ENCODE measurements around the gene ZNF331. TPM values are rescaled to one million over a fixed set of nuclear protein-coding genes. Genes with fewer than 3 reads are reported as not detected.
"Not testable (repeated sequence)": the region's sequence is repeated elsewhere in the genome, so short reads cannot be mapped to it uniquely, and the experiment has no call there.

The ZNF331 gene
- total RNA-seq, result 14.5 TPM
- polyA plus RNA-seq (ENCODE audit: insufficient read depth in 1 of 8, insufficient read length in 8 of 8, low replicate concordance in 1 of 8), result 10 to 100 TPM in 7 of 8 donors, 1 to 10 TPM in 1; 8.7 to 16.7 (median 13.2) TPM
- long read RNA-seq, donor 1, full-length matches to known transcripts, result 4 of 4 reads
- long read RNA-seq, donor 1, partial matches to known transcripts, result 0 of 4 reads
- long read RNA-seq, donor 1, other reads (novel, unspliced or antisense), result 0 of 4 reads
- long read RNA-seq, donor 2, full-length matches to known transcripts, result 1 of 1 reads
- long read RNA-seq, donor 2, partial matches to known transcripts, result 0 of 1 reads
- long read RNA-seq, donor 2, other reads (novel, unspliced or antisense), result 0 of 1 reads
- long read RNA-seq, donor 3, full-length matches to known transcripts, result 4 of 4 reads
- long read RNA-seq, donor 3, partial matches to known transcripts, result 0 of 4 reads
- long read RNA-seq, donor 3, other reads (novel, unspliced or antisense), result 0 of 4 reads
- long read RNA-seq, donor 4, full-length matches to known transcripts, result 3 of 3 reads
- long read RNA-seq, donor 4, partial matches to known transcripts, result 0 of 3 reads
- long read RNA-seq, donor 4, other reads (novel, unspliced or antisense), result 0 of 3 reads
- long read RNA-seq, donor 5, full-length matches to known transcripts, result 4 of 4 reads
- long read RNA-seq, donor 5, partial matches to known transcripts, result 0 of 4 reads
- long read RNA-seq, donor 5, other reads (novel, unspliced or antisense), result 0 of 4 reads
- long read RNA-seq, donor 6, partial matches to known transcripts, result 0 of 5 reads
- long read RNA-seq, donor 6, other reads (novel, unspliced or antisense), result 0 of 5 reads
- long read RNA-seq, donor 7, partial matches to known transcripts, result 0 of 4 reads
- long read RNA-seq, donor 7, other reads (novel, unspliced or antisense), result 0 of 4 reads
- long read RNA-seq, donor 8, partial matches to known transcripts, result 0 of 4 reads
- long read RNA-seq, donor 8, other reads (novel, unspliced or antisense), result 0 of 4 reads
- long read RNA-seq, donor 9, result 0 reads
- long read RNA-seq, donor 10, partial matches to known transcripts, result 0 of 4 reads
- long read RNA-seq, donor 10, other reads (novel, unspliced or antisense), result 0 of 4 reads
- long read RNA-seq, donor 11, transcript ZNF331-202 (6 exons, 2,248 nt), result major isoform, 5 of 8 reads
- long read RNA-seq, donor 11, partial matches to known transcripts, result 0 of 8 reads
- long read RNA-seq, donor 11, other reads (novel, unspliced or antisense), result 0 of 8 reads

GRCh38 chr19:53537521-53538377 lies at the start of gene ZNF331:
TSS of gene ZNF331 (plus strand) at chr19:53538145. CDS start at chr19:53569377, 31,232 bp downstream.
- Histone ChIP-seq H3K27ac (ENCODE audit: low read length) (peak within 1 kb of the TSS; percentile 83), H3K36me3 (ENCODE audit: control insufficient read depth, insufficient read depth, low read length) (peaks cover 12% of the 10 kb centered on the region), H3K9me3 (replicated peaks; ENCODE audit: control insufficient read depth, low read depth, low read length) (no peaks in the 10 kb centered on the region), H3K4me1 (ENCODE audit: control insufficient read depth, insufficient read depth, low read length) (peaks cover 2% of the 10 kb centered on the region), H3K27me3 (ENCODE audit: control insufficient read depth, insufficient read depth, low read length) (no peaks in the 10 kb centered on the region), H3K4me3 (ENCODE audit: low read length) (peak within 1 kb of the TSS; percentile 80)
- WGBS (ENCODE audit: insufficient coverage), result 45% methylated on average over 76 of the region's 81 CpGs
- DNase-seq, result peak; percentile 87

DNA sequence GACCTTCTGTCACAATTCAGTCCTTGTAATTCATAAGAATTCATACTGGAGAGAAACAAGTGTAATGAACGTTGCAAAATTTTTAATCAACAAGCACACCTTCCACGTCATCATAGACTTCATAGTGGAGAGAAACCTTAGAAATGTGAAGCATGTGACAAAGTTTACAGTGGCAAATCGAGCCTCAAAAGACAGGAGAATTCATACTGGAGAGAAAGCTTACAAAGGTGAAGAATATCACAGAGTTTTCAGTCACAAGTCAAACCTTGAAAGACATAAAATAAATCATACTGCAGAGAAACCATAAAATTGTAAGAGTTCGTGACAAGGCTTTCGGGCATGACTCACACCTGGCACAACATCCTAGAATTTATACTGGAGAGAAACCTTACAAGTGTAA lies 45.8 kb upstream of the ZNF331 start:
- no peaks in the 10 kb centered on the region for H3K27me3 ChIP-seq (ENCODE audit: control insufficient read depth, insufficient read depth, low read length)
- H3K36me3 ChIP-seq (ENCODE audit: control insufficient read depth, insufficient read depth, low read length), result peaks cover 15% of the 10 kb centered on the region
- H3K4me3 ChIP-seq (ENCODE audit: low read length), result no peak overlapping the region
- H3K9me3 ChIP-seq (replicated peaks; ENCODE audit: control insufficient read depth, low read depth, low read length), result peaks cover 17% of the 10 kb centered on the region
- WGBS (ENCODE audit: insufficient coverage), result no CpG with 5 or more reads among the region's 5 CpGs
- H3K4me1 ChIP-seq (ENCODE audit: control insufficient read depth, insufficient read depth, low read length), result no peaks in the 10 kb centered on the region
- no peak overlapping the region for H3K27ac ChIP-seq (ENCODE audit: low read length)
- no peak for DNase-seq

GRCh38 chr19:53497311-53498023 lies 40.5 kb upstream of the ZNF331 start:
- not testable (repeated sequence) for H3K4me1 ChIP-seq (ENCODE audit: control insufficient read depth, insufficient read depth, low read length); H3K27ac ChIP-seq (ENCODE audit: low read length); H3K36me3 ChIP-seq (ENCODE audit: control insufficient read depth, insufficient read depth, low read length); H3K9me3 ChIP-seq (replicated peaks; ENCODE audit: control insufficient read depth, low read depth, low read length); DNase-seq; H3K4me3 ChIP-seq (ENCODE audit: low read length); H3K27me3 ChIP-seq (ENCODE audit: control insufficient read depth, insufficient read depth, low read length)
- 59% methylated on average over 3 of the region's 11 CpGs for WGBS (ENCODE audit: insufficient coverage)

- not testable (repeated sequence) for DNase-seq; H3K4me1 ChIP-seq (ENCODE audit: control insufficient read depth, insufficient read depth, low read length); H3K9me3 ChIP-seq (replicated peaks; ENCODE audit: control insufficient read depth, low read depth, low read length); H3K4me3 ChIP-seq (ENCODE audit: low read length); H3K36me3 ChIP-seq (ENCODE audit: control insufficient read depth, insufficient read depth, low read length); H3K27ac ChIP-seq (ENCODE audit: low read length); H3K27me3 ChIP-seq (ENCODE audit: control insufficient read depth, insufficient read depth, low read length)
- WGBS (ENCODE audit: insufficient coverage), result 63% methylated on average over 2 of the region's 4 CpGs
These were observed 39.9 kb upstream of the ZNF331 start for GRCh38 chr19:53498024-53498395.

GRCh38 chr19:53503151-53503550 lies 34.8 kb upstream of the ZNF331 start:
- H3K27ac ChIP-seq (ENCODE audit: low read length); H3K4me3 ChIP-seq (ENCODE audit: low read length); H3K9me3 ChIP-seq (replicated peaks; ENCODE audit: control insufficient read depth, low read depth, low read length); H3K4me1 ChIP-seq (ENCODE audit: control insufficient read depth, insufficient read depth, low read length); H3K27me3 ChIP-seq (ENCODE audit: control insufficient read depth, insufficient read depth, low read length); H3K36me3 ChIP-seq (ENCODE audit: control insufficient read depth, insufficient read depth, low read length); DNase-seq: not testable (repeated sequence)
- WGBS (ENCODE audit: insufficient coverage), result 90% methylated on average over 2 of the region's 7 CpGs

DNA sequence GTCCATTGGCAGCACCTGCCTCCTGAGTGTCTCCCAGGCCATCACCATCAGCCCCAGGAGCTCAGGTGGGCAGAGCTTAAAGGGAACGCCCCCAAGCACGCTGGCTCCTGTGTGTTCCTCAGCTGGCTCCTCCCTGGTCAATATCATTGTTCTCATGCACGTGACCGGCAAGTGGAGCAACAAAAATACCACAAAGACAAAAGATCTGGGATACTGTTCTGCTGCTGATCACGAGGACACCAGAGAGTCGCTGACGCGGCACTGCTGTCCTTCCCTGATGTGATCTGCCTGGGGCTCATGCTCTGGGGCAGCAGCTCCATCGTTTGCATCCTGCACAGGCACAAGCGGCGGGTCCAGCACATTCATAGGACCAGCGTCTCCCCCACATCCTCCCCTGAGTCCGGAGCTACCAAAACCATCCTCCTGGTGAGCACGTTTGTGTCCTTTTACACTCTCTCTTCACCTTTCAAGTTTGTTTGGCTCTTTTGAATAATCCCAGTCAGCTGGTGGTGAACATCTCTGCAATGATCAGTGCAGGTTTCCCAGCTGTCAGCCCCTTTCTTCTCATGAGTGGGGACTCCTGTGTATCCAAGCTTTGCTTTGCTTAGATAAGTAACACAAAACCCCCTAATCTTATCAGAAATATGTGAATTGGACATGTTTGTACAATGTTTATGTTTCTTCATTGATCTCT lies 34.1 kb upstream of the ZNF331 start:
- not testable (repeated sequence) for H3K27me3 ChIP-seq (ENCODE audit: control insufficient read depth, insufficient read depth, low read length)

GRCh38 chr19:53504365-53504703 lies 33.6 kb upstream of the ZNF331 start:
- not testable (repeated sequence) for H3K27me3 ChIP-seq (ENCODE audit: control insufficient read depth, insufficient read depth, low read length); H3K9me3 ChIP-seq (replicated peaks; ENCODE audit: control insufficient read depth, low read depth, low read length); H3K27ac ChIP-seq (ENCODE audit: low read length); H3K4me1 ChIP-seq (ENCODE audit: control insufficient read depth, insufficient read depth, low read length); H3K36me3 ChIP-seq (ENCODE audit: control insufficient read depth, insufficient read depth, low read length)
- DNase-seq, result peak; percentile 64
- H3K4me3 ChIP-seq (ENCODE audit: low read length), result peak overlapping the region; percentile 8
- WGBS (ENCODE audit: insufficient coverage), result 0% methylated on average over 4 of the region's 13 CpGs

More for the DNA sequence above, 34.1 kb upstream of the ZNF331 start:
- 0% methylated on average over 3 of the region's 14 CpGs for WGBS (ENCODE audit: insufficient coverage)
- H3K27ac ChIP-seq (ENCODE audit: low read length); H3K4me3 ChIP-seq (ENCODE audit: low read length); DNase-seq; H3K9me3 ChIP-seq (replicated peaks; ENCODE audit: control insufficient read depth, low read depth, low read length); H3K36me3 ChIP-seq (ENCODE audit: control insufficient read depth, insufficient read depth, low read length); H3K4me1 ChIP-seq (ENCODE audit: control insufficient read depth, insufficient read depth, low read length): not testable (repeated sequence)

- no peaks in the 10 kb centered on the region for H3K4me1 ChIP-seq (ENCODE audit: control insufficient read depth, insufficient read depth, low read length)
- H3K27me3 ChIP-seq (ENCODE audit: control insufficient read depth, insufficient read depth, low read length), result no peaks in the 10 kb centered on the region
- DNase-seq, result peak; percentile 39
- no peaks in the 10 kb centered on the region for H3K9me3 ChIP-seq (replicated peaks; ENCODE audit: control insufficient read depth, low read depth, low read length)
- no peak overlapping the region for H3K4me3 ChIP-seq (ENCODE audit: low read length)
- no CpG with 5 or more reads among the region's 7 CpGs for WGBS (ENCODE audit: insufficient coverage)
- no peaks in the 10 kb centered on the region for H3K36me3 ChIP-seq (ENCODE audit: control insufficient read depth, insufficient read depth, low read length)
- no peak overlapping the region for H3K27ac ChIP-seq (ENCODE audit: low read length)
These were observed 33.1 kb upstream of the ZNF331 start for GRCh38 chr19:53504885-53505284.

All from muscle of leg (tissue), 16 donors.